ENCODE results near the gene DDX6. TPM values are rescaled to one million over a fixed set of nuclear protein-coding genes. Genes with fewer than 3 reads are reported as not detected.

The DDX6 gene
- total and polyA plus RNA-seq, 9 of the 15 experiments (the other 6 are each of a cell fraction or from before 2014, with no cell fraction given), result 10.0 to 102 (median 58.2) TPM

- intact Hi-C loops (cut with micrococcal nuclease), result no loop called here
- Histone ChIP-seq H3K9me1 (ENCODE audit: control insufficient read depth, insufficient read depth, low read length) (no peaks in the 10 kb centered on the region), H3K4me1 (replicated peaks in 1 of 2; ENCODE audit: control insufficient read depth in 2 of 2, insufficient read depth in 2 of 2, low read length in 2 of 2) (peaks cover 0 to 10% of the 10 kb centered on the region in 2 experiments; a peak in 3 of 5 replicates), H3K4me3 (no peak overlapping the region), H3K27ac (ENCODE audit: extremely low read depth, low read depth, low read length) (no peak overlapping the region), H3K4me2 (ENCODE audit: insufficient read depth, low read length) (no peak overlapping the region), H3K9me3 (replicated peaks; ENCODE audit: control insufficient read depth, insufficient read depth, low read depth, low read length) (no peaks in the 10 kb centered on the region), H3K36me3 (ENCODE audit: control insufficient read depth, insufficient read depth, low read length) (no peaks in the 10 kb centered on the region), H3K79me2 (ENCODE audit: control insufficient read depth, insufficient read depth, low read length) (no peaks in the 10 kb centered on the region), H2AFZ (ENCODE audit: low read depth, low read length) (peak overlapping the region; percentile 54), H4K20me1 (replicated peaks; ENCODE audit: control insufficient read depth, insufficient read depth, low read length) (no peaks in the 10 kb centered on the region), H3K27me3 (ENCODE audit: control insufficient read depth in 2 of 2, insufficient read depth in 2 of 2, low read length in 2 of 2) (no peaks in the 10 kb centered on the region), H3K9ac (ENCODE audit: insufficient read depth in 1 of 2, low read depth in 2 of 2, low read length in 2 of 2) (peak overlapping the region in 1 of 2 experiments; percentile 6; a peak in 1 of 4 replicates)
- POLR2A ChIA-PET, result interaction anchor here (0.6 kb wide), 1 partner anchor 55 kb away, joined by 3 read pairs; no protein-coding TSS in a partner anchor
- BruUV-seq (replicated peaks), result no TSS peak
- no peak; the same call in 2 of the 3 replicates for ATAC-seq
- DNase-seq (ENCODE audit: extremely low read depth in 1 of 4, low spot score in 3 of 4), result no peak
- TF ChIP-seq YY1 (IDR thresholded peaks at IDR 0.05; ENCODE audit: borderline replicate concordance in 1 of 3, control insufficient read depth in 1 of 3, extremely low read depth in 1 of 3, insufficient read depth in 3 of 3, insufficient read length in 1 of 3, insufficient replicate concordance in 2 of 3, low read depth in 1 of 3, low read length in 2 of 3) (peak in 1 of 3 experiments; percentile 36), ZNF740 (CRISPR knock-in tag; IDR thresholded peaks at IDR 0.05) (no peak), ZNF740 (tag; IDR thresholded peaks at IDR 0.05) (no peak)
- FAIRE-seq, result no peak
- in situ Hi-C loops (cut with MboI), result no loop called here
- 52% methylated on average over 7 of the region's 7 CpGs for WGBS (ENCODE audit: insufficient coverage, low coverage, missing lambda C conversion rate)
- CTCF ChIA-PET (ENCODE audit: low intra/inter-chr PET ratio), result interaction anchor here (0.6 kb wide), 1 partner anchor 270 kb away, joined by 3 read pairs; no protein-coding TSS in a partner anchor
These were observed 91.3 kb downstream of the DDX6 start for GRCh38 chr11:118699506-118700220.

Small RNA genes lying within 50 kb of the gene (small RNA-seq; reads per million reads assigned to genes)
- gene AP004609.2 (not detected), gene RF00019 (not detected), gene RNU6-376P (not detected)

Other genes starting within 250 kb of the DDX6 start
Only the 7 nearest of the 12 such genes appear.
- 17.8 and 21.2 TPM in 2 replicates for gene PHLDB1, start 183.5 kb downstream of the DDX6 start, total RNA-seq (2014; rRNA removed)
- gene PHLDB1, start 183.5 kb downstream of the DDX6 start, total RNA-seq (2014; rRNA removed; fragmentation: Illumina TruSeq; extraction: Trizol), result 7.7 and 8.5 TPM in 2 replicates
- gene PHLDB1, start 183.5 kb downstream of the DDX6 start, total RNA-seq (2015; rRNA removed; fragmentation: Illumina TruSeq; extraction: Trizol), result 12.0 and 12.3 TPM in 2 replicates
- gene PHLDB1, start 183.5 kb downstream of the DDX6 start, total RNA-seq (2021), result 27.0 and 28.7 TPM in 2 replicates
- gene PHLDB1, start 183.5 kb downstream of the DDX6 start, polyA plus RNA-seq (2011; rRNA removed), result 17.0 and 21.7 TPM in 2 replicates
- 14.2 and 16.2 TPM in 2 replicates for gene PHLDB1, start 183.5 kb downstream of the DDX6 start, polyA plus RNA-seq (2014; fragmentation: Illumina TruSeq; extraction: Trizol)
- gene PHLDB1, start 183.5 kb downstream of the DDX6 start, polyA plus RNA-seq (2014; fragmentation: Nextera tagmentation; extraction: Ambion mirVana), result 1 to 10 TPM; 2.0 to 3.1 TPM
- gene PHLDB1, start 183.5 kb downstream of the DDX6 start, polyA plus RNA-seq (2014; rRNA removed), result 17.1 and 18.9 TPM in 2 replicates
- not detected in 2 replicates for gene TREH, start 111.5 kb downstream of the DDX6 start, total RNA-seq (2014; rRNA removed)
- gene TREH, start 111.5 kb downstream of the DDX6 start, total RNA-seq (2014; rRNA removed; fragmentation: Illumina TruSeq; extraction: Trizol), result not detected in 2 replicates
- gene TREH, start 111.5 kb downstream of the DDX6 start, total RNA-seq (2015; rRNA removed; fragmentation: Illumina TruSeq; extraction: Trizol), result not detected in 2 replicates
- gene TREH, start 111.5 kb downstream of the DDX6 start, total RNA-seq (2021), result not detected in 2 replicates
- gene TREH, start 111.5 kb downstream of the DDX6 start, polyA plus RNA-seq (2011; rRNA removed), result not detected in 2 replicates
- gene TREH, start 111.5 kb downstream of the DDX6 start, polyA plus RNA-seq (2014; fragmentation: Illumina TruSeq; extraction: Trizol), result not detected in 2 replicates
- gene TREH, start 111.5 kb downstream of the DDX6 start, polyA plus RNA-seq (2014; fragmentation: Nextera tagmentation; extraction: Ambion mirVana), result under 1 TPM; 0.11 to 0.20 TPM
- 0.09 TPM in 1 of 2 replicates, not detected in the other for gene TREH, start 111.5 kb downstream of the DDX6 start, polyA plus RNA-seq (2014; rRNA removed)
- gene CXCR5, start 92.7 kb upstream of the DDX6 start, total RNA-seq (2014; rRNA removed), result not detected in 2 replicates
- not detected in 2 replicates for gene CXCR5, start 92.7 kb upstream of the DDX6 start, total RNA-seq (2014; rRNA removed; fragmentation: Illumina TruSeq; extraction: Trizol)
- gene CXCR5, start 92.7 kb upstream of the DDX6 start, total RNA-seq (2015; rRNA removed; fragmentation: Illumina TruSeq; extraction: Trizol), result not detected in 2 replicates
- 0.04 TPM in 1 of 2 replicates, not detected in the other for gene CXCR5, start 92.7 kb upstream of the DDX6 start, total RNA-seq (2021)
- not detected in 2 replicates for gene CXCR5, start 92.7 kb upstream of the DDX6 start, polyA plus RNA-seq (2011; rRNA removed)
- not detected in 2 replicates for gene CXCR5, start 92.7 kb upstream of the DDX6 start, polyA plus RNA-seq (2014; fragmentation: Illumina TruSeq; extraction: Trizol)
- under 1 TPM; 0.03 to 0.06 TPM for gene CXCR5, start 92.7 kb upstream of the DDX6 start, polyA plus RNA-seq (2014; fragmentation: Nextera tagmentation; extraction: Ambion mirVana)
- gene CXCR5, start 92.7 kb upstream of the DDX6 start, polyA plus RNA-seq (2014; rRNA removed), result not detected in 2 replicates
- 2.6 and 3.3 TPM in 2 replicates for gene BCL9L, start 134.8 kb upstream of the DDX6 start, total RNA-seq (2014; rRNA removed)
- 0.38 and 0.76 TPM in 2 replicates for gene BCL9L, start 134.8 kb upstream of the DDX6 start, total RNA-seq (2014; rRNA removed; fragmentation: Illumina TruSeq; extraction: Trizol)
- 2.2 and 2.5 TPM in 2 replicates for gene BCL9L, start 134.8 kb upstream of the DDX6 start, total RNA-seq (2015; rRNA removed; fragmentation: Illumina TruSeq; extraction: Trizol)
- 14.6 and 17.9 TPM in 2 replicates for gene BCL9L, start 134.8 kb upstream of the DDX6 start, total RNA-seq (2021)
- 0.61 and 1.3 TPM in 2 replicates for gene BCL9L, start 134.8 kb upstream of the DDX6 start, polyA plus RNA-seq (2011; rRNA removed)
- 7.6 and 10.1 TPM in 2 replicates for gene BCL9L, start 134.8 kb upstream of the DDX6 start, polyA plus RNA-seq (2014; fragmentation: Illumina TruSeq; extraction: Trizol)
- gene BCL9L, start 134.8 kb upstream of the DDX6 start, polyA plus RNA-seq (2014; fragmentation: Nextera tagmentation; extraction: Ambion mirVana), result under 1 TPM; 0.01 to 0.03 TPM
- gene BCL9L, start 134.8 kb upstream of the DDX6 start, polyA plus RNA-seq (2014; rRNA removed), result 4.8 and 5.3 TPM in 2 replicates
- not detected in 2 replicates for gene UPK2, start 165.1 kb upstream of the DDX6 start, total RNA-seq (2014; rRNA removed)
- gene UPK2, start 165.1 kb upstream of the DDX6 start, total RNA-seq (2014; rRNA removed; fragmentation: Illumina TruSeq; extraction: Trizol), result not detected in 2 replicates
- gene UPK2, start 165.1 kb upstream of the DDX6 start, total RNA-seq (2015; rRNA removed; fragmentation: Illumina TruSeq; extraction: Trizol), result not detected in 2 replicates
- gene UPK2, start 165.1 kb upstream of the DDX6 start, total RNA-seq (2021), result not detected in 2 replicates
- not detected in 2 replicates for gene UPK2, start 165.1 kb upstream of the DDX6 start, polyA plus RNA-seq (2011; rRNA removed)
- not detected in 2 replicates for gene UPK2, start 165.1 kb upstream of the DDX6 start, polyA plus RNA-seq (2014; fragmentation: Illumina TruSeq; extraction: Trizol)
- not detected for gene UPK2, start 165.1 kb upstream of the DDX6 start, polyA plus RNA-seq (2014; fragmentation: Nextera tagmentation; extraction: Ambion mirVana)
- gene UPK2, start 165.1 kb upstream of the DDX6 start, polyA plus RNA-seq (2014; rRNA removed), result not detected in 2 replicates
- not detected in 2 replicates for gene FOXR1, start 180.6 kb upstream of the DDX6 start, total RNA-seq (2014; rRNA removed)
- not detected in 2 replicates for gene FOXR1, start 180.6 kb upstream of the DDX6 start, total RNA-seq (2014; rRNA removed; fragmentation: Illumina TruSeq; extraction: Trizol)
- gene FOXR1, start 180.6 kb upstream of the DDX6 start, total RNA-seq (2015; rRNA removed; fragmentation: Illumina TruSeq; extraction: Trizol), result not detected in 2 replicates
- not detected in 2 replicates for gene FOXR1, start 180.6 kb upstream of the DDX6 start, total RNA-seq (2021)
- gene FOXR1, start 180.6 kb upstream of the DDX6 start, polyA plus RNA-seq (2011; rRNA removed), result not detected in 2 replicates
- not detected in 2 replicates for gene FOXR1, start 180.6 kb upstream of the DDX6 start, polyA plus RNA-seq (2014; fragmentation: Illumina TruSeq; extraction: Trizol)
- gene FOXR1, start 180.6 kb upstream of the DDX6 start, polyA plus RNA-seq (2014; fragmentation: Nextera tagmentation; extraction: Ambion mirVana), result not detected
- gene FOXR1, start 180.6 kb upstream of the DDX6 start, polyA plus RNA-seq (2014; rRNA removed), result not detected in 2 replicates
- gene CENATAC, start 207.0 kb upstream of the DDX6 start, total RNA-seq (2014; rRNA removed), result 15.3 and 16.0 TPM in 2 replicates
- gene CENATAC, start 207.0 kb upstream of the DDX6 start, total RNA-seq (2014; rRNA removed; fragmentation: Illumina TruSeq; extraction: Trizol), result 13.9 and 15.1 TPM in 2 replicates
- gene CENATAC, start 207.0 kb upstream of the DDX6 start, total RNA-seq (2015; rRNA removed; fragmentation: Illumina TruSeq; extraction: Trizol), result 16.2 and 16.9 TPM in 2 replicates
- 12.4 and 13.5 TPM in 2 replicates for gene CENATAC, start 207.0 kb upstream of the DDX6 start, total RNA-seq (2021)
- gene CENATAC, start 207.0 kb upstream of the DDX6 start, polyA plus RNA-seq (2011; rRNA removed), result 13.4 and 13.7 TPM in 2 replicates
- gene CENATAC, start 207.0 kb upstream of the DDX6 start, polyA plus RNA-seq (2014; fragmentation: Illumina TruSeq; extraction: Trizol), result 8.9 and 9.7 TPM in 2 replicates
- 1 to 10 TPM; 2.4 to 4.5 TPM for gene CENATAC, start 207.0 kb upstream of the DDX6 start, polyA plus RNA-seq (2014; fragmentation: Nextera tagmentation; extraction: Ambion mirVana)
- gene CENATAC, start 207.0 kb upstream of the DDX6 start, polyA plus RNA-seq (2014; rRNA removed), result 21.9 and 25.5 TPM in 2 replicates

Data from K562 (cell line).